ENCODE measurements around the gene PIAS3.

DNA sequence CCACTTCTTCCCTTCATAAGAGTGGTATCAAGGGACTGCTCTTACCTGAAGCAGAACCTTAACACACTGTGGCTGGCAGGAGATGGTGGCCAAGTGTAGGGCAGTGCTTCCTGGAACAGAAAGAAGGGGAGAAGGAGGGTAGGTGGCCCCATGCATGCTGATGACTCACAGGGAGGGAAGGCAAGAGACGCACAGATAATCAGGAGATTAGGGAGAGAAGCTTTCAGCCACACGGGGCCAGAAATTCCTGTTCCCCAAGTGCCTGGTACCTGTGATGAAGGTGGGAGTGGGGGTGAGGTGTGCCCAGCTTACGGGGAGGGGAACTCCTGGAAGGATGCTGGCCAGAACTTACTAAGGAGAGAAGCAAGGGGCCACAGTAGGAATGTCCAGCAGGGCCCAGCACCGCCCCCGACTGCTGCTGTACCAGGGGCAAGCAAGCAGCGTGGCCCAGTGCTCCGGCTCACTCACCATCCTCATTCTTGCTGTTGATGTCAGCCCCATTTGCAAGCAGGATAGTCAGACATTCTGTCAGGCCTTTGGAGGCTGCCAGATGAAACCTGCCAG is 19.1 kb upstream of the PIAS3 start:
- no peak for TF ChIP-seq ZNF274 (IDR thresholded peaks at IDR 0.05; ENCODE audit: low read depth, low read length)
- no peak for TF ChIP-seq YY1 (IDR thresholded peaks at IDR 0.05; ENCODE audit: insufficient read depth, insufficient read length)
